HepG2 (cell line): ENCODE results near the gene VPS13C. TPM values are rescaled to one million over a fixed set of nuclear protein-coding genes. Genes with fewer than 3 reads are reported as not detected.
A peak's percentile ranks its signal among the peaks of the same experiment; 100 is the strongest.

ENCODE experiments used
- ATAC-seq: fragments of 200-7000 bp; cut with Tn5 transposase; 3 replicates; pipeline ENCODE4 v1.9.1; 2020; ENCODE audit warnings: mild to moderate bottlenecking, moderate library complexity
- BruUV-seq: library from RNA; stranded (reverse); fragments of 400-500 nt; replicated peaks from 2 replicates; lab custom pipeline; 2021; lab: Mats Ljungman, UMichigan
- CTCF ChIA-PET: fragments of 300-600 bp; formaldehyde crosslinking; extraction: SDS; loops from one replicate; lab custom pipeline; 2021; ENCODE audit warnings: low total read pairs, inconsistent platforms, low intra/inter-chr PET ratio; lab: Yijun Ruan, JAX
- POLR2A ChIA-PET: fragments of 350-600 bp; sonication (Branson Sonifier 250); formaldehyde crosslinking; loops from one replicate; lab custom pipeline; 2020; ENCODE audit warnings: antibody characterized with exemption, inconsistent platforms; lab: Yijun Ruan, JAX
- DNase-seq: peaks from one replicate; pipeline ENCODE4 v3.0.0-alpha.2; 2015; ENCODE audit warnings: low spot score
- FAIRE-seq: peaks from 3 replicates; lab custom pipeline; 2011; peaks lifted over from hg19 to GRCh38; lab: Jason Lieb, UNC
- H2AFZ ChIP-seq: one replicate; pipeline ENCODE4 v1.6.1; 2011; ENCODE audit warnings: low read length, inconsistent platforms
- H3K27ac ChIP-seq: fragments of 300-600 bp; 3 replicates; pipeline ENCODE4 v1.8.0; 2011; ENCODE audit warnings: mixed run types, mild to moderate bottlenecking, mixed read lengths, low read length, inconsistent platforms; ENCODE audit not compliant: insufficient read depth; ENCODE audit errors: extremely low read length
- H3K27me3 ChIP-seq, 2 experiments: fragments of 200-600 bp in 1 of 2; 2 replicates in 1 of 2; 3 replicates in 1 of 2; pipeline versions ENCODE4 v1.6.0 to v1.8.0; 2011; ENCODE audit warnings: low read length in 2 of 2, mild to moderate bottlenecking in 2 of 2, moderate library complexity in 2 of 2, inconsistent platforms in 1 of 2; ENCODE audit not compliant: insufficient read depth in 2 of 2, control insufficient read depth in 1 of 2
- H3K36me3 ChIP-seq, 2 experiments: fragments of 200-600 bp in 1 of 2; replicated peaks in 1 of 2; 2 replicates in 1 of 2; 3 replicates in 1 of 2; pipeline versions ENCODE4 v1.5.1 to v1.8.0; 2011; ENCODE audit warnings: low read length in 2 of 2, inconsistent platforms in 1 of 2; ENCODE audit not compliant: insufficient read depth in 2 of 2, control insufficient read depth in 1 of 2
- H3K4me1 ChIP-seq: 2 replicates; pipeline ENCODE4 v1.5.1; 2012; ENCODE audit warnings: low read length, inconsistent platforms; ENCODE audit not compliant: insufficient read depth
- H3K4me2 ChIP-seq: 2 replicates; pipeline ENCODE4 v1.6.0; 2011; ENCODE audit warnings: low read depth, low read length, inconsistent platforms
- H3K4me3 ChIP-seq, 3 experiments: fragments of 200-600 bp in 1 of 3; sonication (generic), shearing (Covaris generic) in 1 of 3; replicated peaks in 1 of 3; 2 replicates each; pipeline ENCODE4 v1.5.1; 2011 to 2016; ENCODE audit warnings: low read length in 3 of 3, inconsistent platforms in 2 of 3, low read depth in 2 of 3, mild to moderate bottlenecking in 2 of 3, control low read depth in 1 of 3, mixed read lengths in 1 of 3; ENCODE audit not compliant: insufficient read depth in 1 of 3
- H3K79me2 ChIP-seq: one replicate; pipeline ENCODE4 v1.6.1; 2011; ENCODE audit warnings: low read length, inconsistent platforms; ENCODE audit not compliant: insufficient read depth
- H3K9ac ChIP-seq: 2 replicates; pipeline ENCODE4 v1.6.0; 2011; ENCODE audit warnings: mild to moderate bottlenecking, low read depth, low read length, inconsistent platforms; ENCODE audit not compliant: insufficient read depth
- H3K9me3 ChIP-seq: 2 replicates; pipeline ENCODE4 v1.5.1; 2012; ENCODE audit warnings: mild to moderate bottlenecking, low read length
- H4K20me1 ChIP-seq: 2 replicates; pipeline ENCODE4 v1.6.0; 2011; ENCODE audit warnings: inconsistent platforms, mild to moderate bottlenecking, low read length, moderate library complexity; ENCODE audit not compliant: insufficient read depth
- CENPBD1 ChIP-seq: sonication (generic); formaldehyde crosslinking; IDR thresholded peaks from 2 replicates; pipeline ENCODE4 v1.8.0; 2022; ENCODE audit warnings: missing genetic modification reagents, low read depth, mild to moderate bottlenecking, borderline replicate concordance
- GRHL1 ChIP-seq: sonication (generic); formaldehyde crosslinking; conservative IDR thresholded peaks from 2 replicates; pipeline ENCODE4 v1.8.0; 2022; ENCODE audit warnings: missing genetic modification reagents
- HNF1A ChIP-seq, 2 experiments: sonication (generic) in 1 of 2; formaldehyde crosslinking in 1 of 2; IDR thresholded peaks; 2 replicates each; pipeline versions ENCODE4 v1.4.0 to v1.6.1; 2016 to 2020; ENCODE audit warnings: borderline replicate concordance in 1 of 2, low read depth in 1 of 2, mild to moderate bottlenecking in 1 of 2, missing genetic modification reagents in 1 of 2
- KLF11 ChIP-seq: IDR thresholded peaks from 2 replicates; pipeline ENCODE4 v1.6.1; 2016; ENCODE audit warnings: missing compliant biosample characterization
- NR0B2 ChIP-seq: sonication (generic); formaldehyde crosslinking; IDR thresholded peaks from 2 replicates; pipeline ENCODE4 v1.4.0; 2020; ENCODE audit warnings: mild to moderate bottlenecking, missing genetic modification reagents
- SP1 ChIP-seq, 2 experiments: fragments of 450-650 bp in 1 of 2; sonication (generic) in 1 of 2; formaldehyde crosslinking in 1 of 2; IDR thresholded peaks; 2 replicates each; pipeline versions ENCODE4 v1.4.0 to v1.6.1; 2016 to 2020; ENCODE audit warnings: missing genetic modification reagents in 1 of 2
- TAF15 ChIP-seq: fragments of 200-400 bp; formaldehyde crosslinking; IDR thresholded peaks from one replicate; pipeline ENCODE4 v1.6.1; 2018; ENCODE audit warnings: mild to moderate bottlenecking, low read depth, low read length; ENCODE audit not compliant: poor library complexity, severe bottlenecking
- TEAD2 ChIP-seq: sonication (generic); formaldehyde crosslinking; IDR thresholded peaks from 2 replicates; pipeline ENCODE4 v1.9.0; 2021; ENCODE audit warnings: missing genetic modification reagents
- U2AF1 ChIP-seq: fragments of 200-400 bp; formaldehyde crosslinking; optimal IDR thresholded peaks from 2 replicates; pipeline ENCODE3; 2017; ENCODE audit warnings: mild to moderate bottlenecking, low read depth, low read length
- U2AF2 ChIP-seq: fragments of 200-400 bp; formaldehyde crosslinking; IDR thresholded peaks from 2 replicates; pipeline ENCODE4 v1.6.1; 2017; ENCODE audit warnings: low read depth, mild to moderate bottlenecking, low read length
- ZBTB33 ChIP-seq: sonication (generic); formaldehyde crosslinking; IDR thresholded peaks from 2 replicates; pipeline ENCODE4 v1.4.0; 2020; ENCODE audit warnings: missing genetic modification reagents
- ZFP41 ChIP-seq: sonication (generic); formaldehyde crosslinking; IDR thresholded peaks from 2 replicates; pipeline ENCODE4 v1.4.0; 2020; ENCODE audit warnings: mild to moderate bottlenecking, missing genetic modification reagents, borderline replicate concordance
- ZNF317 ChIP-seq: sonication (generic); formaldehyde crosslinking; IDR thresholded peaks from 2 replicates; pipeline ENCODE4 v1.5.0; 2020; ENCODE audit warnings: mild to moderate bottlenecking, missing genetic modification reagents
- ZNF484 ChIP-seq: sonication (generic); formaldehyde crosslinking; IDR thresholded peaks from 2 replicates; pipeline ENCODE4 v1.5.1; 2020; ENCODE audit warnings: mild to moderate bottlenecking, low read depth, missing genetic modification reagents, borderline replicate concordance
- WGBS: methylation state at CpG from one replicate; pipeline ENCODE4 v1.1.6; 2017; ENCODE audit warnings: low lambda C conversion rate; 5-methylcytosine and 5-hydroxymethylcytosine counted together
- in situ Hi-C: cut with HindIII; loops from 2 replicates; pipeline ENCODE4 v1.10.0; 2017; ENCODE audit warnings: low pct_unique_long_range_greater_than_20kb; ENCODE audit not compliant: extremely low pct_ligation_motif_present
- intact Hi-C: fragments of 100-400 bp; cut with micrococcal nuclease; formaldehyde crosslinking; loops from one replicate; pipeline ENCODE4 v1.10.0; 2022; ENCODE audit not compliant: unreplicated experiment
- polyA plus RNA-seq, 8 experiments: library from polyadenylated mRNA; depleted of rRNA in 3 of 8; stranded (reverse) in 7 of 8; unstranded in 1 of 8; fragments of >200 nt; fragmentation: Illumina TruSeq in 4 of 8; extraction: Trizol in 4 of 8; gene quantifications; 2 replicates each; pipeline versions ENCODE4 v1.2.1 to v1.2.3, GENCODE V29; 2011 to 2016; ENCODE audit warnings: low read depth in 4 of 8, missing spikeins in 1 of 8, mixed read lengths in 1 of 8; ENCODE audit not compliant: insufficient read depth in 1 of 8
- total RNA-seq, 5 experiments: library from RNA; depleted of rRNA; stranded (reverse); fragments of >200 nt; fragmentation: Illumina TruSeq; extraction: Trizol; gene quantifications; 2 replicates each; pipeline ENCODE4 v1.2.3, GENCODE V29; 2016; ENCODE audit warnings: low read depth in 1 of 5

VPS13C gene
- total and polyA plus RNA-seq, 2 of the 13 experiments (the other 11 are each of a cell fraction or from before 2014, with no cell fraction given): 10.9 to 26.8 TPM

- Histone ChIP-seq H3K79me2 (no peaks in the 10 kb centered on the region), H3K9me3 (no peaks in the 10 kb centered on the region), H3K27me3 (no peaks in the 10 kb centered on the region), H2AFZ (no peak overlapping the region), H3K9ac (no peak overlapping the region), H3K4me3 (no peak overlapping the region), H3K27ac (no peak overlapping the region), H3K4me2 (no peak overlapping the region), H3K4me1 (peaks cover 20% of the 10 kb centered on the region), H3K36me3 (peaks cover under 1 to 3% of the 10 kb centered on the region in 2 experiments; a peak in 3 of 5 replicates), H4K20me1 (no peaks in the 10 kb centered on the region)
- no peak for ATAC-seq
- ChIA-PET POLR2A (no interaction called here), CTCF (no interaction called here)
- BruUV-seq: no TSS peak
- 71% methylated on average over 3 of the region's 3 CpGs for WGBS
- TF ChIP-seq KLF11 (CRISPR knock-in tag): no peak
- TF ChIP-seq TAF15: no peak
- no peak for TF ChIP-seq U2AF1
- no peak for TF ChIP-seq HNF1A (IDR thresholded peaks at IDR 0.05; ENCODE audit: low read depth)
- TF ChIP-seq HNF1A (CRISPR knock-in tag; IDR thresholded peaks at IDR 0.05; ENCODE audit: borderline replicate concordance): no peak
- no peak for TF ChIP-seq U2AF2
- no peak for TF ChIP-seq SP1 (IDR thresholded peaks at IDR 0.05)
- no peak for TF ChIP-seq SP1 (CRISPR knock-in tag; IDR thresholded peaks at IDR 0.05)
- no peak for TF ChIP-seq ZFP41 (CRISPR knock-in tag)
- TF ChIP-seq ZBTB33: no peak
- no peak for TF ChIP-seq ZNF317
- no peak for TF ChIP-seq CENPBD1 (CRISPR knock-in tag)
- no peak for TF ChIP-seq ZNF484 (CRISPR knock-in tag)
- TF ChIP-seq TEAD2 (CRISPR knock-in tag): no peak
- TF ChIP-seq NR0B2 (CRISPR knock-in tag): no peak
- TF ChIP-seq GRHL1 (CRISPR knock-in tag): no peak
- in situ Hi-C loops (no loop called here), intact Hi-C loops (loop anchor here (10.0 kb wide), 1 partner anchor 376 kb away; no protein-coding TSS in a partner anchor)
- no peak for FAIRE-seq
- peak; percentile 40 for DNase-seq
Observed at GRCh38 chr15:61879219-61879618, 181.0 kb downstream of the VPS13C start.
